SIG-M5 (cell line): Measurements from ENCODE around the gene ZCCHC3.

ENCODE experiments used
- DNase-seq: peaks from one replicate; lab custom pipeline; 2025; lab: John Stamatoyannopoulos, UW

Gene ZCCHC3

GRCh38 chr20:278607-279571 lies 18.5 kb upstream of the ZCCHC3 start:
- DNase-seq: no peak

GRCh38 chr20:284172-284571 lies 13.2 kb upstream of the ZCCHC3 start:
- no peak for DNase-seq

GRCh38 chr20:286508-286907 lies 10.9 kb upstream of the ZCCHC3 start:
- DNase-seq: no peak

- no peak for DNase-seq
Measured at GRCh38 chr20:288956-289692, 8.2 kb upstream of the ZCCHC3 start.

GRCh38 chr20:289693-290083 lies 7.7 kb upstream of the ZCCHC3 start:
- DNase-seq: no peak

GRCh38 chr20:290084-290831 lies 7.1 kb upstream of the ZCCHC3 start, which contains the start of gene C20orf96:
C20orf96 (minus strand) TSS chr20:290750; CDS start chr20:290610, 140 bp downstream.
- DNase-seq: peak; percentile 70

GRCh38 chr20:294602-295001 lies 2.8 kb upstream of the ZCCHC3 start:
- DNase-seq: no peak

GRCh38 chr20:295804-296203 lies 1.6 kb upstream of the ZCCHC3 start:
- DNase-seq: no peak

- DNase-seq: no peak
Measured at GRCh38 chr20:297925-298775, 780 bp downstream of the ZCCHC3 start.

GRCh38 chr20:298776-299391 lies 1.5 kb downstream of the ZCCHC3 start:
- no peak for DNase-seq

- peak; percentile 13 for DNase-seq
Measured at GRCh38 chr20:300345-300990, 3.1 kb downstream of the ZCCHC3 start.

- DNase-seq: no peak
Measured at GRCh38 chr20:301886-302848, 4.8 kb downstream of the ZCCHC3 start.

- no peak for DNase-seq
Measured at GRCh38 chr20:305745-306144, 8.4 kb downstream of the ZCCHC3 start.

GRCh38 chr20:308427-309038 lies 11.2 kb downstream of the ZCCHC3 start:
- no peak for DNase-seq

GRCh38 chr20:309306-309840 lies 12.0 kb downstream of the ZCCHC3 start:
- no peak for DNase-seq

- DNase-seq: no peak
Measured at GRCh38 chr20:309841-310644, 12.7 kb downstream of the ZCCHC3 start.

- no peak for DNase-seq
Measured at GRCh38 chr20:310645-311044, 13.3 kb downstream of the ZCCHC3 start.

GRCh38 chr20:311609-312008 lies 14.2 kb downstream of the ZCCHC3 start:
- DNase-seq: no peak
